DND-41 (cell line): ENCODE measurements around the gene MEIOB.

Source experiments
- CTCF ChIP-seq: IDR thresholded peaks from 2 replicates; pipeline ENCODE4 v1.5.1; 2012; ENCODE audit warnings: borderline replicate concordance, low read length, moderate library complexity, mild to moderate bottlenecking; ENCODE audit not compliant: poor library complexity, severe bottlenecking; ENCODE audit errors: extremely low read depth
- EZH2 ChIP-seq: IDR thresholded peaks from 3 replicates; pipeline ENCODE4 v1.6.1; 2012; ENCODE audit warnings: borderline replicate concordance, low read depth, mild to moderate bottlenecking, moderate library complexity, low read length, inconsistent platforms; ENCODE audit not compliant: severe bottlenecking

GRCh38 chr16:1874854-1875253 is 2.9 kb upstream of the MEIOB start:
- TF ChIP-seq CTCF (no peak), EZH2 (no peak)
